Vagina (tissue), 2 donors: ENCODE measurements around the gene FAF1.

ENCODE experiments used
- CTCF ChIP-seq, 3 experiments: fragments of 450-650 bp in 2 of 3; fragments of 200-600 bp in 1 of 3; sonication (generic) in 1 of 3; IDR thresholded peaks; one replicate each; pipeline ENCODE4 v1.5.1; 2017 to 2019; ENCODE audit warnings: antibody characterized with exemption in 3 of 3, mild to moderate bottlenecking in 2 of 3, moderate library complexity in 2 of 3
- POLR2A ChIP-seq, 2 donors: fragments of 450-650 bp; IDR thresholded peaks; one replicate each; pipeline ENCODE4 v1.6.1; 2017; ENCODE audit warnings: antibody characterized with exemption in 2 of 2, mild to moderate bottlenecking in 2 of 2, moderate library complexity in 2 of 2

- no peak for TF ChIP-seq CTCF (IDR thresholded peaks at IDR 0.05)
- TF ChIP-seq POLR2A (IDR thresholded peaks at IDR 0.05), result no peak
These were observed 21.7 kb upstream of the FAF1 start for GRCh38 chr1:50981741-50982140.
